ENCODE measurements around the gene MLLT6. TPM values are rescaled to one million over a fixed set of nuclear protein-coding genes. Genes with fewer than 3 reads are reported as not detected.

Gene MLLT6
- total RNA-seq, 1 donor from 2014 or later, result 192 TPM

DNA sequence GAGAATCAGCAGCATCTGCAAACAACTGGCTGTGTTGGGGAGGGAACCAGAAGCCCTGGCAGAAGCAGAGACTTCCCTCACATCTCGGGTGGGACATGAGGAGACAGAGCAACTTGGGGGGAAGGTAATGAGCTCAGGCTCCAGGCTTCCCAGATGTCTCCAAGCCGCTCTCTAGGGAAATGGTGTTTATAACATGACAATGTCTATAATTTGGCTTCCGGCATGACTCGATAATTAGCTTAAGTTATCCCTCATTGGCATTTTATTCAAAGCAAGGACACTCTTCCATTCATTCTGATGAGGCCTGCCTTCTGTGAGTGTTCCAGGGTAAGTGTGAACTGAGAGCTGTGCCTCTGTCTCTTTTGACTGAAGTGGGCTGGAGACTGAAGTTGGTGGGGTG is 14.7 kb upstream of the MLLT6 start:
- H3K4me1 Mint-ChIP-seq, result no peaks in the 10 kb centered on the region
- H3K36me3 Mint-ChIP-seq (ENCODE audit: low read depth), result no peaks in the 10 kb centered on the region
- ChIA-PET POLR2A (no interaction called here), CTCF (interaction anchor here (1.1 to 1.2 kb wide), 2 partner anchors 14 to 45 kb away, joined by 3 to 7 read pairs; no protein-coding TSS in a partner anchor)
- intact Hi-C loops (cut with micrococcal nuclease), result no loop called here
- H3K9me3 Mint-ChIP-seq, result no peaks in the 10 kb centered on the region
- peaks cover 6% of the 10 kb centered on the region for H3K27me3 Mint-ChIP-seq
- no peak overlapping the region for H3K27ac Mint-ChIP-seq
- TF ChIP-seq, protein P1, sequence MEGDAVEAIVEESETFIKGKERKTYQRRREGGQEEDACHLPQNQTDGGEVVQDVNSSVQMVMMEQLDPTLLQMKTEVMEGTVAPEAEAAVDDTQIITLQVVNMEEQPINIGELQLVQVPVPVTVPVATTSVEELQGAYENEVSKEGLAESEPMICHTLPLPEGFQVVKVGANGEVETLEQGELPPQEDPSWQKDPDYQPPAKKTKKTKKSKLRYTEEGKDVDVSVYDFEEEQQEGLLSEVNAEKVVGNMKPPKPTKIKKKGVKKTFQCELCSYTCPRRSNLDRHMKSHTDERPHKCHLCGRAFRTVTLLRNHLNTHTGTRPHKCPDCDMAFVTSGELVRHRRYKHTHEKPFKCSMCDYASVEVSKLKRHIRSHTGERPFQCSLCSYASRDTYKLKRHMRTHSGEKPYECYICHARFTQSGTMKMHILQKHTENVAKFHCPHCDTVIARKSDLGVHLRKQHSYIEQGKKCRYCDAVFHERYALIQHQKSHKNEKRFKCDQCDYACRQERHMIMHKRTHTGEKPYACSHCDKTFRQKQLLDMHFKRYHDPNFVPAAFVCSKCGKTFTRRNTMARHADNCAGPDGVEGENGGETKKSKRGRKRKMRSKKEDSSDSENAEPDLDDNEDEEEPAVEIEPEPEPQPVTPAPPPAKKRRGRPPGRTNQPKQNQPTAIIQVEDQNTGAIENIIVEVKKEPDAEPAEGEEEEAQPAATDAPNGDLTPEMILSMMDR (IDR thresholded peaks at IDR 0.05), result no peak
- no peak overlapping the region for H3K4me3 Mint-ChIP-seq
- DNase-seq (no peak), ATAC-seq (ENCODE audit: low read depth) (no peak)

DNA sequence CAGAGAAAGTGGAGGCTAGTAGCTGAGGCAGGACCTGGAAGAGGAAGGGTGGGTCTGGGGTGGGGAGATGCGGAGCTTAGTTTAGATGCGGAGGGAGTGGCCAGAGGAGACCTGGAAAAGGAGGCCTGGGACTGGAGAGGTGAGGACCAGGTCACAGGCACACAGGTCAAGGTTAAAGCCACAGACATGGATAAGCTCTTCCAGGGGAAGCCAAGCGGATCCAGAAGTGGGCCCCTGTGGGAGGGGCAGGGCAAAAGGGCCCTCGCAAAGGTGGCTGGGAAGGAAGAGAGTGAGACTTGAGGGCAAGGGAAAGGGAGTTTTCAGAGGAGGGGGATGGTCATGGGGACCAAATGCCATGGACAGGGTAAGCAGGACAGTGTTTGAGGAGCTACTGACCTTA is 13.9 kb upstream of the MLLT6 start:
- Mint-ChIP-seq H3K4me1 (no peaks in the 10 kb centered on the region), H3K27me3 (peaks cover under 1% of the 10 kb centered on the region), H3K4me3 (no peak overlapping the region), H3K9me3 (no peaks in the 10 kb centered on the region), H3K27ac (no peak overlapping the region), H3K36me3 (ENCODE audit: low read depth) (no peaks in the 10 kb centered on the region)
- CTCF ChIA-PET, result interaction anchor here (0.6 to 1.2 kb wide), 3 partner anchors 14 to 50 kb away, joined by 3 to 7 read pairs (median 3); no protein-coding TSS in a partner anchor
- no peak for DNase-seq
- TF ChIP-seq, protein P1 (IDR thresholded peaks at IDR 0.05), result no peak
- intact Hi-C loops (cut with micrococcal nuclease), result no loop called here
- POLR2A ChIA-PET, result no interaction called here
- ATAC-seq (ENCODE audit: low read depth), result no peak

DNA sequence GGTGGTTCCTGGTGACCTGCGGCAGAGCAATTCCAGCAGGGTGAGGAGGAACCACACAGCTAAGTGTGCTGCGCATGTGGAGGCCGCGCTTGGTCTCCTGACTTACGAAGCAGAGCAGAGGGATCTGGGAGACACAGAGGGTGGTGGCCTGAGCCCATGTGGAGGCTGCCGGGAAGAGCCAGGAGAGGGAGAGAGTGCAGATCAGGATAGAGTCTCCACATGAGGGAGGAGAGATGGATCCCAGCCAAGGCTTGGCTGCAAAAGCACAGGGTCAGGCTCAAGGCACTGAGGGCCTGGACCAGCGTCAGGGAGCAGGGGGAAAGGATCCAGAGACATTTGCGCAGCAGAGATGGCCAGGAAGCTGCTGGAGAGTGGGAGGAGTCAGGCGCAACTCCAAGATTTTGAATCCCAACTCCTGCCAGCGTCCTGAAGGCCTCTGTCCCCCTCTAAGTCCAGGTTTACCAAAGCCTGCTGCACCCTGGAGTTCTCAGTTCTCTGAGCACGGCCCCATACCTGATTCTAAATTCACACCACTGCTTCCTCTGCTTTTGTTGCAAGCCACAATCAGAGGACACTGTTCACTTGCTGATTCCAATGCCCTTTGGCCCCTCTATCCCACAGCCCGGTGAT is 11.3 kb upstream of the MLLT6 start:
- DNase-seq (no peak), ATAC-seq (ENCODE audit: low read depth) (no peak)
- ChIA-PET POLR2A (no interaction called here), CTCF (no interaction called here)
- TF ChIP-seq, protein P1 (IDR thresholded peaks at IDR 0.05), result no peak
- Mint-ChIP-seq H3K27ac (no peak overlapping the region), H3K36me3 (ENCODE audit: low read depth) (no peaks in the 10 kb centered on the region), H3K27me3 (no peaks in the 10 kb centered on the region), H3K4me1 (peaks cover 9% of the 10 kb centered on the region), H3K4me3 (no peak overlapping the region), H3K9me3 (no peaks in the 10 kb centered on the region)
- intact Hi-C loops (cut with micrococcal nuclease), result no loop called here

DNA sequence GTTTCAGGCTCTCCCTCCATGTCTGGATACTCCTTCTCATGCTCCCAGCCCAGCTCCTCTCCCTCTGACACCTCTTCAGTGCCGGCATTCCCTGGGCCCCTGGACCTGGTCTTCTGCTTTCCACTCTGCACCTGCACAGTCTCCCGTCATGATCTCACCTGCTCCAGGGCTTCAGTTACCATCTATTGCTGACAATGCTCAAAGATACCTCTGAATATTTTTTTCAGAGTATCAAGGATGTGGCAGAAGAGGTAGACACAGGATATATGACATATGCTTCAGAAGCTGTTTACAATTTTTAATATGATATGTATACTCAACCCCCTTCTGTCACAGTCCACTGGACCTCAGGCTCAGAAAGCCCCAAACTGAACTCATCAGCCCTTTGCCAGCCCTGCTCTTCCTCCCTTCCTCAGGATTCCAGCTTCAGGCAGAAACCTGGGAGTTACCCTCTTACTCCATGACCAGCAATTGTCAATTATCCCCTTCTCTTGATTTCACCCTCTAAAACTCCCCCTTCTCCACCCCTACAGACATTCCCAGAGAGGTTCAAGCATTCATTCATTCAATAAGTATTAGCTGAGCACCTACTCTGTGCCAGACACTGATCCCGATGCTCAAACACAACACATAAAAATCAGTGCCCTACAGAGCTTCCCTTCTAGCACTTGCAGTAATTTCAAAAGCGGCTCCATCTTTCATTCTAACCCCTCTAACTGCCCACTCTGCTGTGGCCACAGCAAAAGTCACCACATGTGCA is 7.8 kb upstream of the MLLT6 start:
- intact Hi-C loops (cut with micrococcal nuclease), result no loop called here
- CTCF ChIA-PET, result no interaction called here
- Mint-ChIP-seq H3K4me1 (peaks cover 29% of the 10 kb centered on the region), H3K27ac (no peak overlapping the region), H3K4me3 (no peak overlapping the region), H3K9me3 (peaks cover 3% of the 10 kb centered on the region), H3K36me3 (ENCODE audit: low read depth) (no peaks in the 10 kb centered on the region), H3K27me3 (no peaks in the 10 kb centered on the region)
- POLR2A ChIA-PET, result no interaction called here
- ATAC-seq (ENCODE audit: low read depth), result no peak
- no peak for DNase-seq
- TF ChIP-seq, protein P1 (IDR thresholded peaks at IDR 0.05), result no peak

DNA sequence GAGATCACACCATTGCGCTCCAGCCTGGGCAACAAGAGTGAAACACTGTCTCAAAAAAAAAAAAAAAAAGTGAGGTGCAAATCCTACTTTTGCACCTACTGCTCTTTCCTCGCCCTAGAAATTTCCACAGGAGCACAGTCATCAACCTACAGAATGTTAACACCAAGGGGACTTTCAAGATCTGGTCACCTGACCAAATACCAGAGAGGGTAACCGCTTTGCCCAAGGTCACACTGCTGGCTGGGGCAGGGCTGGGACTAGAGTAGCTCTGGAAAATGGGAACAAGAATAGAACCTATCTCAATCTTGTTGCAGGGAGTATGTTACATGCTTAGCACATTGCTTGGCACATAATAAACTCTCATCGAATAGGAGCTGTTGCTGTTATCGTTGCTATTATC is 6.3 kb upstream of the MLLT6 start:
- ChIA-PET POLR2A (interaction anchor here (0.6 kb wide), 1 partner anchor 38 kb away, joined by 6 read pairs; no protein-coding TSS in a partner anchor), CTCF (interaction anchor here (1.4 kb wide), 1 partner anchor 22 kb away, joined by 3 read pairs; no protein-coding TSS in a partner anchor)
- intact Hi-C loops (cut with micrococcal nuclease), result no loop called here
- H3K36me3 Mint-ChIP-seq (ENCODE audit: low read depth), result peaks cover 6% of the 10 kb centered on the region
- H3K27ac Mint-ChIP-seq, result no peak overlapping the region
- no peak overlapping the region for H3K4me3 Mint-ChIP-seq
- TF ChIP-seq, protein P1 (IDR thresholded peaks at IDR 0.05), result no peak
- H3K27me3 Mint-ChIP-seq, result no peaks in the 10 kb centered on the region
- no peak for ATAC-seq (ENCODE audit: low read depth)
- peaks cover 35% of the 10 kb centered on the region for H3K4me1 Mint-ChIP-seq
- no peak for DNase-seq
- H3K9me3 Mint-ChIP-seq, result peaks cover 3% of the 10 kb centered on the region

Data from activated B cell treated with CpG ODN at 0.5 μM for 24 hours (primary cell).